Activated CD4-positive, alpha-beta T cell treated with anti-CD3 and anti-CD28 coated beads for 36 hours (primary cell): Measurements from ENCODE around the gene MAGED1. TPM values are rescaled to one million over a fixed set of nuclear protein-coding genes. Genes with fewer than 3 reads are reported as not detected.
"Not testable (repeated sequence)": the region's sequence is repeated elsewhere in the genome, so short reads cannot be mapped to it uniquely, and the experiment has no call there.

ENCODE experiments used
- ATAC-seq: fragments of 200-7000 bp; cut with Tn5 transposase; one replicate; pipeline ENCODE4 v1.10.0; 2021; ENCODE audit warnings: mild to moderate bottlenecking, moderate library complexity
- CTCF ChIA-PET: fragments of 350-600 bp; sonication (Branson Sonifier 250); formaldehyde crosslinking; loops from one replicate; lab custom pipeline; 2021; ENCODE audit warnings: antibody characterized with exemption; lab: Charles Lee
- POLR2A ChIA-PET: fragments of 350-600 bp; sonication (Branson Sonifier 250); formaldehyde crosslinking; loops from one replicate; lab custom pipeline; 2021; ENCODE audit warnings: antibody characterized with exemption, inconsistent platforms; lab: Charles Lee
- DNase-seq: peaks from one replicate; pipeline ENCODE4 v3.0.0-alpha.2; 2020
- H3K27ac Mint-ChIP-seq: one replicate; pipeline ENCODE4 v1.8.0; 2021; ENCODE audit warnings: mixed read lengths
- H3K27me3 Mint-ChIP-seq: one replicate; pipeline ENCODE4 v1.8.0; 2021; ENCODE audit warnings: mixed read lengths
- H3K36me3 Mint-ChIP-seq: one replicate; pipeline ENCODE4 v1.8.0; 2021; ENCODE audit warnings: low read depth, mixed read lengths
- H3K4me1 Mint-ChIP-seq: one replicate; pipeline ENCODE4 v1.8.0; 2021; ENCODE audit warnings: mixed read lengths
- H3K4me3 Mint-ChIP-seq: one replicate; pipeline ENCODE4 v1.8.0; 2021; ENCODE audit warnings: mild to moderate bottlenecking, moderate library complexity, mixed read lengths
- H3K9me3 Mint-ChIP-seq: one replicate; pipeline ENCODE4 v1.8.0; 2021; ENCODE audit warnings: low read depth, mixed read lengths
- intact Hi-C, 2 experiments: fragments of 100-400 bp; cut with DNase I in 1 of 2; cut with micrococcal nuclease in 1 of 2; formaldehyde crosslinking; loops; one replicate each; pipeline versions ENCODE4 v1.14.2 to v1.15.1; 2022 to 2024; cut with DNase I, micrococcal nuclease
- total RNA-seq, 2 experiments: library from RNA; stranded (reverse); gene quantifications; one replicate each; pipeline ENCODE4 v1.2.3, GENCODE V29; 2021

MAGED1 gene
- total RNA-seq, 2 experiments from 2014 or later: 46.8 to 55.4 TPM

GRCh38 chrX:51896626-51897025, 3.2 kb downstream of the MAGED1 start:
- no peaks in the 10 kb centered on the region for H3K9me3 Mint-ChIP-seq
- H3K27me3 Mint-ChIP-seq: no peaks in the 10 kb centered on the region
- POLR2A ChIA-PET: no interaction called here
- no peak overlapping the region for H3K4me3 Mint-ChIP-seq
- H3K27ac Mint-ChIP-seq: no peak overlapping the region
- CTCF ChIA-PET: no interaction called here
- no peak for DNase-seq
- intact Hi-C loops: loop anchor here in 1 of 2 experiments (10.0 kb wide), 1 partner anchor 402 kb away; the partner anchor contains the start of gene NUDT11
- ATAC-seq: no peak
- peaks cover 16% of the 10 kb centered on the region for H3K4me1 Mint-ChIP-seq
- peaks cover 22% of the 10 kb centered on the region for H3K36me3 Mint-ChIP-seq

GRCh38 chrX:51899741-51900140, 6.3 kb downstream of the MAGED1 start:
- CTCF ChIA-PET: no interaction called here
- Mint-ChIP-seq H3K27me3 (no peaks in the 10 kb centered on the region), H3K4me1 (peaks cover 2% of the 10 kb centered on the region), H3K27ac (no peak overlapping the region), H3K4me3 (no peak overlapping the region), H3K9me3 (no peaks in the 10 kb centered on the region), H3K36me3 (peaks cover 24% of the 10 kb centered on the region)
- DNase-seq (no peak), ATAC-seq (no peak)
- POLR2A ChIA-PET: no interaction called here
- intact Hi-C loops: loop anchor here in 1 of 2 experiments (10.0 kb wide), 1 partner anchor 405 kb away; the partner anchor contains the start of gene NUDT11

GRCh38 chrX:51902510-51903050, 9.2 kb downstream of the MAGED1 start:
- H3K27me3 Mint-ChIP-seq: no peaks in the 10 kb centered on the region
- H3K27ac Mint-ChIP-seq: no peak overlapping the region
- DNase-seq (no peak), ATAC-seq (no peak)
- intact Hi-C loops: no loop called here
- H3K4me1 Mint-ChIP-seq: peaks cover 2% of the 10 kb centered on the region
- CTCF ChIA-PET: no interaction called here
- no peaks in the 10 kb centered on the region for H3K9me3 Mint-ChIP-seq
- H3K4me3 Mint-ChIP-seq: no peak overlapping the region
- peaks cover 20% of the 10 kb centered on the region for H3K36me3 Mint-ChIP-seq
- POLR2A ChIA-PET: no interaction called here

GRCh38 chrX:51905152-51905551, 11.7 kb downstream of the MAGED1 start:
- H3K27ac Mint-ChIP-seq, intact Hi-C loops, POLR2A ChIA-PET, ATAC-seq, H3K4me1 Mint-ChIP-seq, H3K9me3 Mint-ChIP-seq, CTCF ChIA-PET, DNase-seq, H3K4me3 Mint-ChIP-seq, H3K27me3 Mint-ChIP-seq: not testable (repeated sequence)
- peaks cover 11% of the 10 kb centered on the region for H3K36me3 Mint-ChIP-seq

GRCh38 chrX:51905711-51906110, 12.3 kb downstream of the MAGED1 start:
- ATAC-seq (no peak), DNase-seq (no peak)
- ChIA-PET POLR2A (no interaction called here), CTCF (no interaction called here)
- H3K9me3 Mint-ChIP-seq: no peaks in the 10 kb centered on the region
- intact Hi-C loops: no loop called here
- H3K4me1 Mint-ChIP-seq: peaks cover 2% of the 10 kb centered on the region
- no peak overlapping the region for H3K4me3 Mint-ChIP-seq
- H3K27me3 Mint-ChIP-seq: no peaks in the 10 kb centered on the region
- H3K36me3 Mint-ChIP-seq: peaks cover 10% of the 10 kb centered on the region
- no peak overlapping the region for H3K27ac Mint-ChIP-seq

GRCh38 chrX:51917604-51918003, 24.2 kb downstream of the MAGED1 start:
- ATAC-seq (no peak), DNase-seq (no peak)
- H3K4me1 Mint-ChIP-seq: no peaks in the 10 kb centered on the region
- no peak overlapping the region for H3K27ac Mint-ChIP-seq
- POLR2A ChIA-PET: no interaction called here
- intact Hi-C loops: no loop called here
- no peak overlapping the region for H3K4me3 Mint-ChIP-seq
- no peaks in the 10 kb centered on the region for H3K36me3 Mint-ChIP-seq
- H3K9me3 Mint-ChIP-seq: no peaks in the 10 kb centered on the region
- CTCF ChIA-PET: no interaction called here
- H3K27me3 Mint-ChIP-seq: peaks cover 4% of the 10 kb centered on the region

- no peaks in the 10 kb centered on the region for H3K4me1 Mint-ChIP-seq
- H3K4me3 Mint-ChIP-seq: no peak overlapping the region
- ChIA-PET POLR2A (no interaction called here), CTCF (no interaction called here)
- no peak overlapping the region for H3K27ac Mint-ChIP-seq
- peaks cover 4% of the 10 kb centered on the region for H3K27me3 Mint-ChIP-seq
- DNase-seq (no peak), ATAC-seq (no peak)
- no peaks in the 10 kb centered on the region for H3K36me3 Mint-ChIP-seq
- intact Hi-C loops: no loop called here
- H3K9me3 Mint-ChIP-seq: no peaks in the 10 kb centered on the region
Measured at GRCh38 chrX:51922561-51922960, 29.1 kb downstream of the MAGED1 start.

GRCh38 chrX:51931566-51932150, 38.2 kb downstream of the MAGED1 start:
- DNase-seq: no peak
- no peaks in the 10 kb centered on the region for H3K9me3 Mint-ChIP-seq
- ChIA-PET POLR2A (no interaction called here), CTCF (no interaction called here)
- H3K4me3 Mint-ChIP-seq: no peak overlapping the region
- no peaks in the 10 kb centered on the region for H3K4me1 Mint-ChIP-seq
- intact Hi-C loops: no loop called here
- H3K36me3 Mint-ChIP-seq: no peaks in the 10 kb centered on the region
- peaks cover 13% of the 10 kb centered on the region for H3K27me3 Mint-ChIP-seq
- ATAC-seq: no peak
- H3K27ac Mint-ChIP-seq: no peak overlapping the region

Other genes with a start within 250 kb of the MAGED1 start
- gene CENPVL2, start 210.8 kb upstream of the MAGED1 start, total RNA-seq: not detected
- gene CENPVL1, start 183.1 kb upstream of the MAGED1 start, total RNA-seq: not detected
- 10 to 100 TPM; 11.2 to 11.6 TPM for gene GSPT2, start 150.2 kb upstream of the MAGED1 start, total RNA-seq
- gene MAGED4B, start 175.6 kb downstream of the MAGED1 start, total RNA-seq: 1 to 10 TPM in 1 of 2 experiments, under 1 TPM in 1; 0.95 to 2.3 TPM